Hippocampal formation (tissue), 2 donors: Measurements from ENCODE around the gene DNAL1.
A peak's percentile ranks its signal among the peaks of the same experiment; 100 is the strongest.

Experiments used
- DNase-seq, 2 donors: peaks; one replicate each; lab custom pipeline; 2025; lab: John Stamatoyannopoulos, UW

Gene DNAL1

DNA sequence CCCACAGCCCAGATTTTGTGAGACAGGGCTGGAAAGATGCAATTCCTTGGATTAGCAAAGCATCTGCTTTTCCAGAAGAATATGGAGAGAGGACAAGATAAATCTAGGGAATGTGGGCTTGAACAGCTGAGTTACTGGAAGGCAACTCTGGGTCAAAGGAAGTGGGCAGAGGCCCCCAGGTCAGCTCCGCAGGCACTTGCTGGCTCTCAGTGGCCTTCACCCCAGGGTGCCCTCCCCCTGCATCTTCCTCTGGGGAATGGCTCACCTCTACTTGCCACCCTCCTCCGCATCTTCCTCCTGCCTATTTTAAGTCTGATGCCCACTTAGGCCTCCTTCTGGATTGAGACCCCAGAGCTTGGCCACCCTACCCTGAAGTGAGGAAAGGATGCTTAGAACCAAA lies 79.9 kb downstream of the DNAL1 start:
- no peak for DNase-seq

DNA sequence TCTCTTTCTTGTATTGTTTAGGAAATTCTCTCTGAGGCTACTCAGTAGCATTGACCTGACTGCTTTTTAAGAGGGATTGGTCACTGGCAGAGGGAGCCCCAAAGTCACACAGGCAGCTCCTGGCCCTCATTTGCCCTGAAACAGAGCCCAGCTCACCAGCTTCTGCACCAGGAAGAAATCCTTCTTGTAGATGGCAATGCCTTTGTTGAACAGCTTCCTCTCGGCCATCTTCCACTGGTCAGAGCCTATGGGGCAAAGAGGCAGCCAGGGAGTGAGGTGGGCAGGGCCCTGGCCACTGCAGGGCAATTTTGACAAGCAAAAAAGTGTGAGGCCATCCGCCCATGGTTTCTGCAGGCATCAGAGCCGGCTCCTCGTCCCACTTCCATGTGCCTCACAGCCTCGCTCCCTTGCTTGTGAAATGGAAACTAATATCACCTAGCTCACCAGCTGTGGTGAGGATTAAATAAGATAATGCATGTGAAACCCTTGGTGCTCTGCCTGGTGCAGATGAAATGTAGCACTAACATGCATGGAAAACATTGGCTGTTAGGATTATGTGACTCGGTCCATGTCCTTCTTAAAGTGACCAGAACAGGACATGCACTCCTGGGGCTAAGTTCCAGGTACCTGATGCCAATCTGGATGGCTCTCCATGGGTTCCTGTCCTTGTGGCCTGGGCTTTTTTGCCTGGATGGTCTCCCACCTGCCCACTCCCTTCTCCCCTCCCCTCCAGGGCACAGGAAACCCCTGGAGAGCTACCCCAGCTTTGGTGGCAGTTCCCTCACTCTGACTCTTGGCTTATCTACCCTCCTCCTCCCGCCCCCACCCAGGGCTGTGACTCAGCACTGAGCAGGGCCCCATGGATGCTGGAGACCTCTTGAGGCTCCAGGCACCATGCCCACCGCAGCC lies 80.6 kb downstream of the DNAL1 start:
- DNase-seq = no peak

DNA sequence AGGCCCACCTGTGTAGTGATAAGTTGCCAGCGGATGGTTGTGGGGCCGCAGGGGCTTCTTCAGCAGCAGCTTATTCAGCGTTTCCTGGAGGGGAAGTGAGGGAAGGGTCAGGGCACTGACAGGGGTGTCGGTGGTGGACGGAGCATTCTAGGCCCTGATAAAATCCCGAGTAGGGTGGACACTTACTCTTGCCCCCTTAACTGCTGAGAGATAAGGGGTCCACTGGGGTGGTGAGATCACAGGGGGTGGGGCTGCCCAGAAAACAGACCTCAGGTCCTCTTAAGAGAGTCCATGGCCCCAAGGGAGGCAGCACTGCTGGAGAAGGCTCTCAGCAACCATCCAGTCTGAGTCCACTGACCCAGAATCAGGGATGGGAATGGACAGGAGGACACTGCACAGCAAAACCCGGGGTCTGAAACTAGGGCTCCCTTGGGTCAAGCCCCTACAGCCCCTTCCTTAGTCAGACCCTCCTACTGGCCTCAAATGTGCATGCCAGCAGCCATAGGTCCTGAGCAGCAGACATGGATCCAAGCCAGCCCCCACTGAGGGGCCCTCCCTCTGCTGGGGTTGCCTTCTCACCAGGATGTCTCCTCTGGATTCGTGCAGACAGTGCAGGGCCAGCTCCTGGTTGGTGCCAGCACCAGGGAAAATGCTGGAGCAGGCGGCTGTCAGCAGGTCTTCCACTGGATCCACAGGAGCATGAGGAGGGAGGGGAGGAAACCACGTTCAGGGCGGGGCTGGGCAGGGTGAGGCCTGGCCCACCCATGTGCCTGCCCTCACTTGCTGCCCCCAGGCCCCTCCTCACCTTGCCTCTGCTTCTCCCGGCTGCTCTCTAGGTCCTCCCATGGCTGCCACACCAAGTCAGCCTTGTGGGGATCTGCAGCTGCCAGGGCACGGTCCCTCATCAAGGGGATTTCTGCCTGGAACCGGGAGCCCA lies 81.5 kb downstream of the DNAL1 start:
- DNase-seq = no peak

DNA sequence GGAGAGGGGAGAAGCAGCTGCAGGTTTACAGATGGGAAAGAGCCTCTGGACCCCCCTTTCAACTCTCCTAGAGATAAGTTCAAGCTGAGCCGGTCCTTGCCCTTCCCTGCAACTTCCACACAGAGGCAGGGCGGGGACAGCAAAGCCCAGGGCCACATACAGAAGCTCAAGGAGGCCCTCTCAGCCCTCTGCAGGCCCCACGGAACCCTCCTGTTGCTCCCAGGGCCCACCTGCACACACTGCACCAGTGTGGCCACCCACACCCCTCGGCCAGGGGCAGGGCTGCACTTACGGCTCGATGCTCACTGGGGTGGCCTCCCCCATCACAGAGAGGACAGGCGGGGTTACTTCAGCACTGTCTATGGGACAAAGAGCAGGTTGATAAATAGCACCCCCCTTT lies 82.4 kb downstream of the DNAL1 start:
- no peak for DNase-seq

DNA sequence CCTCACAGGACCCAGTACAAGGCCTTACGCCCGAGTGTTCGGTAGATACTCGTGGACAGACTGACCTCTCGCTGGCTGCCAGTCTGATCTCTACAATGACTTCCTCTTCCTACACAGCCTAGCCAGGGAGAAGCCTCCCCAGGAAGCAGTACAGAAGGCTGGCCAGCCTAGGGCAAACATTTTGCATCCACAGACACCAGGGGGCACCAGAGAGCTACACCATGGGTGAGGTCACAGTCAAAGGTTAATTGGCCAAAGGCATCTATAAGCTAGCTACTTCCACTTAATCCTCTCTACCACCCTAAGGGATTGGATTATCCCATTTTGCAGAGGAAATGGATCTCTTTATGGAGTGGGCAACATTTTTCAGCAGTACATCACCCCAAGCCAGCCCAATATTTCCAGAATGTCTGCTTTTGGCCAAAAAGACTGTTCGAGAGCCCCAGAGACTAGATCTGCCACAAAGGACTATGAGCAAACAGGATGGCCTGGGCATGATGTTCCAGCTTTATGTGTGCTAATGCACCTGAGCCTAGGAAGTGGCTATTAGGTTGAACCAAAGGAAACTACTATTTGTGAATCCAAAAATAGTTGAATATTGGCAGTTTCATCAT lies 84.0 kb downstream of the DNAL1 start:
- peak; percentile 69 to 87 for DNase-seq

DNA sequence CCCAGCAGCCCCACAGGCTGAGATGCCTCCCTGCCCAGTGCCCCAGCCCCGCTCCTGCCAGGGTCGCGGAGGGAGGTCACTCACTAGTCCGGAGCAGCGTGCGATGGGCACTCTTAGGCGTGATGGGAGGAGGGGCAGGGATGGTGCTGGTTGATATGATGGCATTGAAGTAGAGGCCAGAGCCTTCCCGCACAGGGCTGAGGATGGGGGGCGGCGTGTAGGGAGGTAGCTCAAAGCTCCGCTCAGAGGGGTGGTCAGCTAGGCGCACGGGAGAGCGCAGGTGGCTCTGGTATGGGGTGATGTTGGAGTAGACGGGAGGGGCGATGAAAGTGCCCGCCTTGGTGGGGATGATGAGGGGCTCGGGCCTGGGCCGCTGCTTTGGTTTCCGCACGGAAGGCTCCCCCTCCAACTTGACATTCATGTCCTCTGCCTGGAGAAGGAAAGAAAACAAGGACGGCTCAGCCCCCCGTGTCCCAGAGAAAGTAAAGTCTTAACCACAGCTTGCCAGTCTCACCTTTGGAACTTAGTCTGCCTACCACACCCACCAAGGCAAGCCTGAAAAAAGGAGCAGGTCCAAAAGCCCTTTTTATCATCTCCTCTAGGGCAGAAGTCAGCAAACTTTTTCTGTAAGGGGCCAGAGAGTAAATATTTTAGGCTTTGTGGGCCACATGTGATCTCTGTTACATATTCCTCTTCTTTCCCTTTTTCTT lies 84.9 kb downstream of the DNAL1 start:
- DNase-seq = no peak

DNA sequence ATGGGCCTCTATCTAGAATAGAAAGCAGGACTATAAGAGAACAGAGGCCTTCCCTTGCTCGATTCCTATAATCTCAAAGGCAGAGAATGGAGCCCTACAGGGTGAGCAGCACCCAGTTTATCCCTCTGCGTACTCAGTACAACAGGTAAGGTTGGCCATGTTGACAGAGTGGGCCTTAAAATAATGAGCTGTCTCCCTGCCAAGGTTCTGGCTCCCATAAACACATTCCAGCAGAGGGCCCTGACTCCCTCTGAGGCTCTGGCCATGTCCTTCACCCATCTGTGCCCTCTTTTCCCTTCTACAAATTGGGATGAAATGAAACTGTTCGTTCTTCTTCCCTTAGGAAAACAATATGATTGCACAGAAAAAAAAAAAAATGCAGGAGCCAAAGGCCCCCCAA lies 86.3 kb downstream of the DNAL1 start:
- no peak for DNase-seq

DNA sequence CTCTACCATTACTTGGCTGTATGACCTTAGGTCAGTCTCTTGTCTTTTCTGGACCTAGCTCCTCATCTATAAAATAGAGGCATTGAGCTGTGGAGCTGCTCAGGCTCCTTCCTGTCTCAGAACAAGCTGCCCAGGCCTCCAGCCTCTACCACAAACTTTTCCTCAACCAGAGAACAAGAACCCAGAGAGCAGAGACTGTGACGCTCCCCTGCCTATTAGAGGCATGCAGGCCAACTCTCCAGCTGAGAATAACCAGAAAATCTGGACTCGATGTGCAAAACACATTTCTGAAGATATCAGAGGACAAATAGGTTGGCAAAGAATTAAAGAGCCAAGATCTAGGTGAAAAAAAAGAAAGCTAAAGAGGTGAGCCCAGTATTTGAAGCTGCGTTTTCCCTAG lies 87.2 kb downstream of the DNAL1 start:
- DNase-seq = no peak

DNA sequence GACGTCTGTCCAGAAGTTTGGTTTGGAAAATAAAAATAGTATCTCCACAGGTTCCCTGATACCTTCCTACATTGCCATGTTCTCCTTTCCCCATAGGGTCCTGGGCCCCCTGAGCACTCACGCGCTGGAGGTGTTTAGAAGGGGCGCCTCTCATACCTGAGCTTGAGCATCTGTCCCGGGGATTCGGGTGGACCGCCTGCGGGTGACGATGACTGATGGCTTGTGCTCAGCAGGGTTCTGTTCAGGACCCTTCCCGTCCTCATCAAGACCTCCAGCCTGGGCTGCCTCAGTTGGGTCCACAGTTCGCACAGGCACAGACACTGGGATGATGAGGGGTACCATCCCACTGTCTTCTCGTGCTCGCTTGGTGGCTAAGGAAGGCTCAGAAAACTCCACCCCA lies 92.1 kb downstream of the DNAL1 start:
- no peak for DNase-seq

DNA sequence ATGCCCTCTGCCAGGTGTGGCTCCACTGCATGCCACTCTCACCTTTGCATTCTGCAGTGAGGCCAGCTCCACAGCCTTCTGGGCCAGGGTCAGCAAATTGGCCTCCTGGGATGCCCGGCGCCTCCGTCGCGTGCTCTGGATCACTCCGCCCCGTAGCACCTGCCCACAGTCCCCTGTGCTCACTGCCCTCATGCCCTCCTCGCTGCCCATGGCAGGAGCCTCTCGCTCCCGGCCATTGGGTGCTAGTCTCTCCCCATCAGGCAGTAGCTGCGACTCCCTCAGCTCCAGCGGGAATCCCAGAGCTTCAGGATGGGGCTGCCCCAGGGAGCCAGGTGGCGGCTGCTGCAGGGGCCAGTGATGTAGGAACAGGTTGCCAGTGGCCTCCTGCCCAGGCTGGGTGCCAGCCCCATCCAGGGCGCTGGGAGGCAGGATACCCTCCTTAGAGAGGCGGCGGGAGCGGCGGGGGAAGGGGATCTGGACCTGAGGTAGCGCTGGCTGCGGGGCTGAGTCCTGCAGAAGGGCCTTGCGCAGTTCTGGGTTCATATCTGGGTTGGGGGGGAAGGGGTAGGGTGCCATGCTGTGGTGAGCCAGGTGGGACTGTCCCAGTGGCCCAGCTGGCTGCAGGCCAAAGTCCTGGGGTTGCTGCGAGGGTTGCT lies 93.9 kb downstream of the DNAL1 start:
- DNase-seq = no peak

DNA sequence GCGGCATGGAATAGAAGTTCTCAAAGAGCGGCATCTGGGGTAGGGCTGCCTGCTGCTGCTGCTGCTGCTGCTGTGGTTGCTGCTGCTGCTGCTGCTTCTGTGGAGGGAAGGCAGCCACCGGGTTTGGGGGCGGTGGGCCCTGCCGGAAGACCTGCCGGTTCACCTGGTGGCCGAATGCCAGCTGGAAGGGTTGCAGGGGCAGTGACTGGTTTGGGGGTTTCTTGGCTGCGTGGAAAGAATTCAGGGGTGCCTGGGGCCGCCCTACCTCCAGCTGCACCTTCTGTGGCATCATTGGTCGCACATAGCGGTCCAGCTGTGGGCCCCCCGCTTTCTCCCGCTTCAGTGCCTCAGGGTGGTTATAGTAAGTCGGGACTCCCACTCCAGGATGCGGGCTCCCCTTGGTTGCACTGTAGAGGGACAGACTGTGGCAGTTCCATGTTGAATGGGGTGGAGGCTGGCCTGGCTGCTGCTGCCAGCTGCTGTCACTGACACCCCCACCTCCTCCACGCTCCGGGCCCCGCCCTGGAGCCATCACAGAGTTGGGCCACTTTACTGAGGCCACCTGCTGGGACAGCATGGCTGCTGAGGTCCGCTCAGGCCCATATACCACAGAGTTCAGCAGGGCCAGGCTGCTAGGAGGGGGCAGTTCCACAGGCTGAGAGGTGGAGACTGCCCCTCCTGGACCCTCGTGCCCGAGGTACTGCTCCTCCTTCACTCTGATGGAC lies 94.5 kb downstream of the DNAL1 start:
- DNase-seq = no peak

DNA sequence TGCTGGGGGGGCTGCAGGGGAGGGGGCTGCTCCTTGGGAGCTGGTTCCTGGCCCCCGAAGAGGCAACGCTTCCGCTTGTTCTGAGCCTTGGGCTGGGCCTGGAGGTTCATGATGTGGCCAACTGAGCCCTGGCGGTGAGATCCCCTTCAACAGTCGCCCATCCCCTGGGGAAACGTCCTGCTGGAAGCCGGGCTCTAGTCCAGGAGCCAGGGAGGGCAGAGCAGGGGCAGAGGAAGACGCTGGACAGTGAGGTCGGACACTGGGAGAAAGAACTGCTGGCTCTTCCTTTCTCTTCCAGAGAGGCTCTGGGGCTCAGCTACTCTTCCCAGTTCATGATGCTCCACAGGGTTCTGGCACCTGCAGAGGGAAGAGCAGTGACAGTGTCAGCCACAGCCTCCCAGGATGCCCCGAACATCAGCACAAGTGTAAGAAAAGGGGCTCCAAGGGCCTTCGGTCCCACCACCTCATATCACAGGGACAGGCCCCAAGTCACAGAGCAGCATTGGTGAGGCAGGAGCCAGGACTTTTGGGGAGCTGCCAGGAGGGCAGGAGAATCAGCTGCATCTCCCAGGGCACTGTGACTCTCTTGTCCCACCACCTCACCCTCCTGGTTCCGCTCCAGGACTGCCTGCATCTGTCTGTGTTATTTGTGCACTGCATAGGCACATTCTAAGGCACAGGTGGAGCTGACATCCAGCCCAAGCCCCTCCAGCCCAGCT lies 95.3 kb downstream of the DNAL1 start:
- no peak for DNase-seq

DNA sequence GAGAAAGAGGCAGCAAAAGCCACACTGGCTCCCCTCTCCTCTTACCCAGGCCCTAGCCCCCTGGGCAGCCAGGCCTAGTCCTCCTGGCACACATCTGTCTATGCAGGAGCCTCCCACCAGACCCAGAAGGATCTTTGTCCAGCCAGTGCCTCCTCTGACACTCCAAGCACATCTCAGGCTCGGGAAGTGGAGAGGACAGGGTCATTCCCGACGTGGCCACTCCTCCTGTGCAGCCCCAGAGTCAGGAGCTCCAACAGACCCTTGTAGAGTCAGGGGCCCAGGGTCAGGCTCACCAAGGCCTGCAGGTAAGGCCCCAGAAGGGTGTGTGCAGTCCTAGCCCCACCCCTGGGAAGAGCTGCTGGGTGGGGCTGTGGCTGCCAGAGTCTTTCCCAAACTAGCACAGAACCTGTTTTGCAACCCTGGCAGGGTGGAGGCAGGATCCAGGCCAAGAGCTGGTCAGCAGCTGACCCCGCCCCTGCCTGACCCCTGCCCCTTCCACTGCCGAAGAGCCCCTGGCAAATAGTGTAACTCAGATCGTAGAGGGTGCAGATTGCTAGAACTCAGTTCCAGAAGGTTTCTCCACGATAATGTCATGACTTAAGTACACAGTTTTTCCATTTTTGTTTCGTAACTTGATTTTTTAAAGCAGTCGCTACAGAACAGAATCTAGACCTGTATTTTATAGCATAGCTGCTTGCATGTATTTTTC lies 96.0 kb downstream of the DNAL1 start:
- no peak for DNase-seq

DNA sequence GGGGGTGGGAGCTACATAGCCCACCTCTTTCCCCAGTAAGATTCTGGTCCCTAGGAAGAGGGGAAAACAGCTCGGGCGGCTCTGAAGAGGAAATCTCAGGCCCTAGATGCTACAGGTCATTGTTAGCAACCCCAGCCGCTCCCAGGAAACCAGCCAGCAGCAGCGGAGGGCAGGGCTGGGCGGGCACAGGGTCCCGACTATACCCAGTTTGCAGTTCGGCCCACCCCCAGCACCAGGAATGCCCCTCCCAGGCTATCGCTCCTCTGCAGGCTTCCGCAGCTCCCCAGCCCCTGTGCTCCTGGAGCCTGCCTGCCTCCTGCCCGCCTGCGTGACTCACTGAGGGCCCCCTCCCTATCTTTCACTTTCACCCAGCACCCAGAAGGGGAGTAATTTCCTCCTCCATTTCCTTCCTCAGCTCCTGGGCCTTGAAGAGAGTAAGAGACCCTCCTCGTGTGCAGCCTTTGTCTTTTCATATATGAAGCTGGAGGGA lies 96.6 kb downstream of the DNAL1 start:
- peak; percentile 22 to 30 for DNase-seq

DNA sequence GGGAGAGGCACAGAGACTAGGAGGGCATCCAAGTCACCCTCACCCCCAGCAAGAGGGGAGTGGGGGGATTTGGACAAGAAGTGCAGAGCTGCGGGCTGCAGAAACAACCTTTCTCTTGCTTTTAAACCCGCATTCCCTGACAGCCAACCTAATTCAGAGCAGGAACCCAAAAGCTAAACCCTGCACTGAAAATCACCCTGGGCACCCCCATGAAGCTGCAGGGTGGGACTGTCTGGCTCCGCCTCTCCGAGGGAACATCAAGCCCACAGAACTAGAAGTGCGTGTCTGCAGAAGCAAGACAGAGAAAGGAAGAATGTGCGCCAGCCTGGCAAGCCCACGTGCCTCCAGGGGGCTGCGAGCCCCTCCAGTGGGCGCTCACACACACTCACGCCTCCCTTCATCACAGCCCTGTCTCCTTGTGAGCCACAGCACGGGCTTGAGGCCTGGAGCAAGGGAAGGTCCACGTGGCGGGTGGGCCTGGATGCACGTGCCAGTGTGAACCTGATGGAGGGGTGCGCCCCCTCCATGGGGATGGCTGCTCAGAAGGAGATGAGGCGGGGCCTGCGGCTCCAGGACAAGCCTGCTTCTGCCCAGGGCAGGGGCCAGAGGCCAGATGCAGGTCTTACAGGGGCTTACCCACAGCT lies 97.2 kb downstream of the DNAL1 start:
- DNase-seq = peak in 1 of 2 donors; percentile 7

DNA sequence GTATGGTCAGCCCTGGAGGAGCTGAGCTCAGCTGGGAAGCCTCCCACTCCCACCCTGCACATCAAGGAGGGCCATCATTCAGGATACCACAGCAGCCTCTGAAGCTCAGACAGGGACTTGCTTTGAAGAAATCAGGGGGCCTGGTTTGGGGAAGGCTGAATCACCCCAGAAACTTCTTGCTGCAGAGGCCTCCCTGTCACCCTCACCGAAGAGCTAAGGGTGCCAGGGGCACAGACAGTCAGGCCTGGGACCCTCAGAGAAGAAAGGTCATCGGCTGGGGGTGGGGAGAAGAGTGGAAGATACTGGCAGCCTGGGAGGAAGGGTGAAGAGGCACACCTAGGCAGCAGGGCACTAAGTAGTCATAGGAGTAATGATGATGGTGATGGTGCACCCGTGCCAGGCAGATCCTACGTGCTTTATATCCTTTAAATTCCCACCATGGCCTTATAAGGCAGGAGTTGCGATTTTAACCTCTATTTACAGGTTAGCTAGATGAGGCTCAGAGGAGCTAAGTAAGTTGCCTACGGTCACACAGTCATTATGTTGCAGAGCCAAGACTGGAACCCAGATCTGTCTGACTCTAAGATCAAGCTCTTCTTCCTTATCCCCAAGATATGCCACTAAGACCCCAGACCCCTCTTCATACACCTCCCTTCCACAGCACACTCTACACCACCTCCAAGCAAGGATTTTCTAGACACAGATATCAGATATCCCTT lies 97.9 kb downstream of the DNAL1 start:
- no peak for DNase-seq

DNA sequence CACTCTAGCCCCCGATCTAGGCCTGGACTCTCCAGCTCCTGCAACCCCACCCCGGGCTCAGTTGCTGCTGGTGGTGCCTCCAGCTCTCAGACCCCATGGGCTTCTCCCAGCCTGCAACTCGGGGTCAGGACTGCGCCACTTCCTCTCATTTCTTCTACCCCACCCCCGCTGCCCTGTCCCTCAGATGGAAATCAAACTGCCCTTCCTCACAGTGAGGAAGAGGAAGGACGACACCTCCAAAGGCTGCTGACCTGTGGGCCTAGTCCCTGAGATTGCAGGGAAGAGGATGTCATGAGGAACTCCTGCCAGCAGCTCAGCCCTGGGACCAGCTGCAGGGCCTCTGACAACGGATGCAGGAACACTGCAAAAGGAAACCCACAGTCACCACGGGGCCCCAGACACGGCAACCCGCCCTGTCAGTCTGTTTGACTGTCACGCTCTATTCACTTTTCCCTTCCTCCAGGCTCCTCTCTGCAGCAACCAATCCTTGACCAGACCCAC lies 98.7 kb downstream of the DNAL1 start:
- DNase-seq = peak in 1 of 2 donors; percentile 46
